ENCODE data around the gene FAM222A.
A peak's percentile ranks its signal among the peaks of the same experiment; 100 is the strongest.

- TF ChIP-seq CTCF (IDR thresholded peaks at IDR 0.05; ENCODE audit: poor library complexity, severe bottlenecking) (no peak), TAF1 (IDR thresholded peaks at IDR 0.05; ENCODE audit: low read depth) (peak; percentile 34), EP300 (conservative IDR thresholded peaks at IDR 0.05; ENCODE audit: poor library complexity, severe bottlenecking) (no peak), EZH2 (IDR thresholded peaks at IDR 0.05; ENCODE audit: borderline replicate concordance, insufficient read depth, low read length, poor library complexity, severe bottlenecking) (no peak), POLR2AphosphoS5 (IDR thresholded peaks at IDR 0.05) (no peak)
Measured at GRCh38 chr12:109737126-109737525, 23.5 kb downstream of the FAM222A start.

Measured in neural cell (in vitro differentiated cells).